ENCODE results near the gene FGF10. TPM values are rescaled to one million over a fixed set of nuclear protein-coding genes. Genes with fewer than 3 reads are reported as not detected.

FGF10 gene
- total and polyA plus RNA-seq, 2 of the 4 experiments (the other 2 are of a cell fraction), result not detected

- H4K20me1 ChIP-seq (ENCODE audit: insufficient read depth, low read length), result no peaks in the 10 kb centered on the region
- H3K4ac ChIP-seq (ENCODE audit: low read depth, low read length), result no peak overlapping the region
- no peak overlapping the region for H4K91ac ChIP-seq (ENCODE audit: insufficient read depth, low read depth, low read length)
- TF ChIP-seq, protein P1, sequence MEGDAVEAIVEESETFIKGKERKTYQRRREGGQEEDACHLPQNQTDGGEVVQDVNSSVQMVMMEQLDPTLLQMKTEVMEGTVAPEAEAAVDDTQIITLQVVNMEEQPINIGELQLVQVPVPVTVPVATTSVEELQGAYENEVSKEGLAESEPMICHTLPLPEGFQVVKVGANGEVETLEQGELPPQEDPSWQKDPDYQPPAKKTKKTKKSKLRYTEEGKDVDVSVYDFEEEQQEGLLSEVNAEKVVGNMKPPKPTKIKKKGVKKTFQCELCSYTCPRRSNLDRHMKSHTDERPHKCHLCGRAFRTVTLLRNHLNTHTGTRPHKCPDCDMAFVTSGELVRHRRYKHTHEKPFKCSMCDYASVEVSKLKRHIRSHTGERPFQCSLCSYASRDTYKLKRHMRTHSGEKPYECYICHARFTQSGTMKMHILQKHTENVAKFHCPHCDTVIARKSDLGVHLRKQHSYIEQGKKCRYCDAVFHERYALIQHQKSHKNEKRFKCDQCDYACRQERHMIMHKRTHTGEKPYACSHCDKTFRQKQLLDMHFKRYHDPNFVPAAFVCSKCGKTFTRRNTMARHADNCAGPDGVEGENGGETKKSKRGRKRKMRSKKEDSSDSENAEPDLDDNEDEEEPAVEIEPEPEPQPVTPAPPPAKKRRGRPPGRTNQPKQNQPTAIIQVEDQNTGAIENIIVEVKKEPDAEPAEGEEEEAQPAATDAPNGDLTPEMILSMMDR (conservative IDR thresholded peaks at IDR 0.05; ENCODE audit: low read depth, low read length), result no peak
- TF ChIP-seq BHLHE40 (IDR thresholded peaks at IDR 0.05; ENCODE audit: low read depth, low read length), result no peak
- TF ChIP-seq, protein P2, sequence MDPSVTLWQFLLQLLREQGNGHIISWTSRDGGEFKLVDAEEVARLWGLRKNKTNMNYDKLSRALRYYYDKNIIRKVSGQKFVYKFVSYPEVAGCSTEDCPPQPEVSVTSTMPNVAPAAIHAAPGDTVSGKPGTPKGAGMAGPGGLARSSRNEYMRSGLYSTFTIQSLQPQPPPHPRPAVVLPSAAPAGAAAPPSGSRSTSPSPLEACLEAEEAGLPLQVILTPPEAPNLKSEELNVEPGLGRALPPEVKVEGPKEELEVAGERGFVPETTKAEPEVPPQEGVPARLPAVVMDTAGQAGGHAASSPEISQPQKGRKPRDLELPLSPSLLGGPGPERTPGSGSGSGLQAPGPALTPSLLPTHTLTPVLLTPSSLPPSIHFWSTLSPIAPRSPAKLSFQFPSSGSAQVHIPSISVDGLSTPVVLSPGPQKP (IDR thresholded peaks at IDR 0.05; ENCODE audit: borderline replicate concordance, low read depth, low read length), result no peak
- TF ChIP-seq MAZ (IDR thresholded peaks at IDR 0.05; ENCODE audit: borderline replicate concordance, low read depth, low read length), result no peak
- no peak overlapping the region for H2BK15ac ChIP-seq (ENCODE audit: low read depth, low read length)
- H3K4me3 ChIP-seq (ENCODE audit: insufficient read depth, low read depth, low read length), result no peak overlapping the region
- no peak overlapping the region for H3K18ac ChIP-seq (ENCODE audit: low read depth, low read length)
- H3K14ac ChIP-seq (replicated peaks; ENCODE audit: low read depth, low read length), result no peak overlapping the region
- no peak overlapping the region for H3K56ac ChIP-seq (ENCODE audit: extremely low read depth, insufficient read depth, low read length)
- H2AK9ac ChIP-seq (replicated peaks; ENCODE audit: low read depth, low read length, poor library complexity), result no peak overlapping the region
- no peak overlapping the region for H3K9ac ChIP-seq (ENCODE audit: low read depth, low read length)
- no peak overlapping the region for H2BK20ac ChIP-seq (ENCODE audit: low read depth, low read length)
- POLR2A ChIA-PET (ENCODE audit: unreplicated experiment), result no interaction called here
- no peaks in the 10 kb centered on the region for H3K27me3 ChIP-seq (ENCODE audit: control insufficient read depth, insufficient read depth, low read length)
- H3K36me3 ChIP-seq (ENCODE audit: control insufficient read depth, insufficient read depth, low read length), result no peaks in the 10 kb centered on the region
- H3K79me1 ChIP-seq (ENCODE audit: low read depth in 1 of 2, low read length in 2 of 2), result no peaks in the 10 kb centered on the region
- CTCF ChIA-PET, result no interaction called here
- H2AFZ ChIP-seq (replicated peaks; ENCODE audit: low read length, poor library complexity), result no peak overlapping the region
- no peak overlapping the region for H2AK5ac ChIP-seq (ENCODE audit: low read depth, low read length)
- H2BK5ac ChIP-seq (ENCODE audit: low read depth, low read length, poor library complexity, severe bottlenecking), result no peak overlapping the region
- no peak overlapping the region for H4K5ac ChIP-seq (ENCODE audit: low read depth, low read length)
- no peak overlapping the region for H4K8ac ChIP-seq (ENCODE audit: low read depth in 2 of 2, low read length in 2 of 2)
- WGBS, 2 experiments (ENCODE audit: extremely low coverage in 2 of 2, insufficient read length in 1 of 2), result no CpG with 5 or more reads among the region's 2 CpGs
- dilution Hi-C loops (cut with HindIII; ENCODE audit: low sequenced_read_pairs, unreplicated experiment) (no loop called here), intact Hi-C loops (cut with micrococcal nuclease) (loop anchor here (10.0 kb wide), 1 partner anchor 438 kb away; no protein-coding TSS in a partner anchor), in situ Hi-C loops (cut with MboI; ENCODE audit: low sequenced_read_pairs) (loop anchor here (10.0 kb wide), 1 partner anchor 702 kb away; no protein-coding TSS in a partner anchor)
- no peak overlapping the region for H3K4me2 ChIP-seq (ENCODE audit: low read depth, low read length)
- H3K23ac ChIP-seq (ENCODE audit: low read depth, low read length), result no peak overlapping the region
- no peaks in the 10 kb centered on the region for H3K9me1 ChIP-seq (ENCODE audit: insufficient read depth, low read length)
- DNase-seq, result no peak
- H3K9me3 ChIP-seq (ENCODE audit: control insufficient read depth, insufficient read depth, low read length), result no peaks in the 10 kb centered on the region
- H3K4me1 ChIP-seq (ENCODE audit: control insufficient read depth, insufficient read depth, low read length), result no peaks in the 10 kb centered on the region
- ATAC-seq (ENCODE audit: low read depth), result no peak
- H3K27ac ChIP-seq (ENCODE audit: insufficient read depth, low read length), result no peak overlapping the region
- H2BK120ac ChIP-seq (ENCODE audit: low read depth, low read length), result no peak overlapping the region
- no TSS peak for BruUV-seq (replicated peaks)
These were observed 52.5 kb downstream of the FGF10 start for GRCh38 chr5:44336708-44337107.
